Amygdala (tissue), 56 donors: ENCODE data around the gene ADK.

ENCODE experiments used
- DNase-seq, 56 donors: peaks; one replicate each; lab custom pipeline; 2025; lab: John Stamatoyannopoulos, UW

Gene ADK

DNA sequence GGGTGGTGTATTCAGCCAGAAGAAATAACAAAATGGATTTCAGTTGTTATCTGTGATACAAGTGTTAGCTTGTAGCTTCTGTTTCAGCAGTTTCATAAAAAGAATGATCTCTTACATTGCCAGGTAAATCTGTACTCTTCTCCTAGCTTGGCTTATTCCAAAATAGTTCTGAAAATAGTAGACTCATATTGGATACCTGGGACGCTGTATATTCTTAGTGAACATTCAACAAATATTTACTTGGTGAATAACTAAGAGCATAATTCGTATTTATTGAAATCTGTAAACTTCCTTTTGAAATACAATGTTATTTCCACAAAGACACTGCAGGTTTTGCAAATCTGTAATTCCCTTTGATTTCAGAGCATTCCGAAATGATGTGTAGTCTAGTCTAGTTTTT lies 249.2 kb downstream of the ADK start:
- no peak for DNase-seq

DNA sequence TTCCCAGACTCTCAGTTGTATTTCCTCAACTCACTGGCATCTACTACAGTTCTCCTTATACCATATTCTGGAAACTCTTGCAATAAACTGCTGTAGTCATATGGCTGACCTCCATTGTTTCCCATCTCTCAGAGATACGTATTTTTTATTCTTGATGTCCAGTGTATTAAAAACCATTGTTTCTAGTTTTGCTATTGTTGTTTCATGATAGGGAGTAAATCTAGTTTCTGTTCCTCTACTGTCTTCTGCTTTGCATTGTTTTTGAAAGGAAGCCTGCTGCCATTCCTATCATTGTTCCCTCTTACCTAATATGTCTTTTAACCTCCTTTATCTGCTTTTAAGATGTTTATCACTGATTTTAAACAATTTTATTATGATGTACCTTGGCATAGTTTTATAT lies 255.0 kb downstream of the ADK start:
- DNase-seq = no peak

GRCh38 chr10:74415146-74415839 lies 264.3 kb downstream of the ADK start:
- no peak for DNase-seq

GRCh38 chr10:74417397-74417796 lies 266.4 kb downstream of the ADK start:
- no peak for DNase-seq

DNA sequence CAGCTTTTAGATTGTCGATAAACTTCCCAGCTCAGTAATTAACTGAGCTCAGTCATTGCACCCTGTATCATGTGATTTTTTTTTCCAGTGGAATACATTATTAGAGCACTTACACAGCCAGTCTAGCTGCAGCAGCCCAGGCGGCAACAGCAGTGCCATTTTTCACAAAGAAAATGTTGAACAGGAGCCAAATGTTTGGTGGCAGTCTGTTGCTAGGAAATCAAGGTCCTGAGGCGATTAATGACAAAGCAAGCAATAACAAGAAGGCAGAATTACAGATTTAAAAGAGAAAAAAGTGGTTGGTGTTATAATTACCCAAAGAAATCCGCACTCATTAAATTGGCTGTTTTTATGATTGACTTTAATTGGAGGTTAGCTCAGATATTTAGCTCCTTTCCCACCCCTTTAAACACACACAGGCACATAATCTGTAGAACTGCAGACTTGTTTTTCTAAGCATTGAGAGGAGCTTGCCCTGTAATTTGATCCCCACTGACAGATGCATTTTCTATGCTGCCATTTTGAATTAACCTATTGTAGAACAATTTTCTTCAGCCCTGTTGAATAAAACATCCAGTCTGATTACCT lies 267.4 kb downstream of the ADK start:
- peak in 48 of 56 donors; percentile 0 to 75 (median 30) for DNase-seq

GRCh38 chr10:74419491-74419951 lies 268.5 kb downstream of the ADK start:
- DNase-seq = no peak

- no peak for DNase-seq
These were observed 268.9 kb downstream of the ADK start for GRCh38 chr10:74419958-74420375.

DNA sequence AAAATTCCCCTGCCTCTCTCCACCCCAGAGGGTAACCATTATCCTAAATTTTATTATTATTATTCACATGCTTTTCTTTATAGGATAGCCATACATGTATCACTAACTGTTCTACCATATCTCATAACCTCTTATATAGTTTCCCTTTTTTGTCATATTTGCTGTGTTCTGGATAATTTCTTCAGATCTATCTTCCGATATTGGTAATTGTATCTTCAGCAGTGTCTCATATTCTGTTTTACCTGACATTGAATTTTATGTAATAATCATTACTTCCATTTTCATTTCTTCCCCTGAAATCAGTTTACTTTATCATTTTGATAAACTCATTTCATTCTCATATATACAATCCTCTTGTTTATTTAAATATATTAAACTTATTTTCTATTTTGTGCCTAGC lies 273.5 kb downstream of the ADK start:
- no peak for DNase-seq

- no peak for DNase-seq
These were observed 274.5 kb downstream of the ADK start for GRCh38 chr10:74425456-74426001.

GRCh38 chr10:74431816-74432215 lies 280.8 kb downstream of the ADK start:
- DNase-seq = no peak

- no peak for DNase-seq
These were observed 282.0 kb downstream of the ADK start for GRCh38 chr10:74432841-74433594.

DNA sequence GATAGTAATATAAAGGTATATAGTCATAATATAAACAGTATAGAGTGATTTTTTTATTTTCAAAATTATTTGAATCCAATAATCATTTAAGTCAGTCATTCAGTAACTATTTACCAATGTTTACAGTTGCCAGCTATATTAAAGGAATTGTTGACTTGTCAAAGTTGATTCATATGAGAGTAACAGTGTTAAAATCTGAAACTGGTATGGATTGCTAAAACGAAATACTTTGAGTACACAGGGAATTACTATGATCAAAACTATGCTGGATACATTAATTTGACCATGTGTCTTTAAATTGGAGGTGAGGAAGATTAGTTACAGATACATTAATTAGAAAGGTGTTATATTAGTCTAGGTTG lies 282.6 kb downstream of the ADK start:
- DNase-seq = no peak

DNA sequence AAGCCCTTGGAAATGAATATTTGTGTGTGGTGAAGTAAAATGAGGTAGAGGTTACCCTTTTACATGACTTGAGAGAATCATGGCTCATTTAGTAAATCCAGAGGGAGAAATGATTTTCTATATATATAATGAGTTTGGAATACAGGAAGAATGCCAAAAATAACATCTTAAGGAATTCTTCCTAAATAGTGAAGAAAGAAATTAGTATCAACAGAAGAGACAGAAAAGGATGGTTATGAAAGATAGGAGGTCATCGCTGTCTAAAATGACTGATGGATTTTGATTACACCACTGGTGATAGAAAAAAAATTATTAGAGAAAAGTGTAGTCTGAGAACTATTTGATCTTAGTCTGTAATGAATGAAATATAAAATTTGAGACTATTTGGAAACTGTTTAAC lies 283.0 kb downstream of the ADK start:
- DNase-seq = no peak

DNA sequence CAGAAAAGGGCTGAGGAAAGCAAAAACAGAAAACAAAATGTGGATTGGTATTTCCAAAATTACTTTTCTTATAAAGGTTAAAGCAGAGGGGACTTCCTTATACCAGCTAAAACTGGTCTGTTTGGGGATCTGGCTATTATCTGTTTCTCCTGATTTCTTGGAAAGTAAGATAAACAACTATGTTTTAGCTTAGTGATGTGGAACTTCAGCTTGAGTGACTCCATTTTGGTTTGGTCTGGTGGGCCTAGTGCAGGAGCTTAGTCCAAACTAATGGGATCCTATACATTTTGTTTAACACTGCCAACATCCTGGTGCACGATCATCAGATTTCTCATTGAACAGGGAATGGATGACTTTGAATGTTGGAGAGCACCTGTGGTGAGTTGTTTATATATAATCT lies 283.5 kb downstream of the ADK start:
- DNase-seq = no peak

- no peak for DNase-seq
These were observed 285.6 kb downstream of the ADK start for GRCh38 chr10:74436523-74437170.

DNA sequence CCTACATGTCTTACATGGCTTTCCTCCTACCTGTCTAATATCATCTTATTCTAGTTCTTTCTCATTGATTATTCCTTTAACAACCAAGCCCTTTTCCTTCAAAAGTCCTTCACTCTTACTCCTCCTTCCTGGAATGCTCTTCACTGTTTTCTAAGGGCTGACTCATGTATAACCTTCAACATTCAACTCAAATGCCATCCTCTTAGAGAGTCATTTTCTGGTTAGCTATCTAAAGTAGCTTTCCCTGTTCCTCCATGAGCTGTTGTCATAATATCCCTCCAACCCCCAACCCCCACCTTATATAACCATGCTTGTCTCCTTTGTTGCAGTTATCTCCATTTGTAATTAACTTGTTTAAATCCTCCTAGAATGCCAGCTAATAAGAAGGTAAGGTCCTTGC lies 286.8 kb downstream of the ADK start:
- DNase-seq = no peak

- no peak for DNase-seq
These were observed 288.2 kb downstream of the ADK start for GRCh38 chr10:74439213-74439612.

GRCh38 chr10:74445493-74445892 lies 294.5 kb downstream of the ADK start:
- DNase-seq = no peak

- DNase-seq = no peak
These were observed 299.6 kb downstream of the ADK start for GRCh38 chr10:74450602-74451001.

- no peak for DNase-seq
These were observed 300.3 kb downstream of the ADK start for GRCh38 chr10:74451127-74451829.
